ENCODE data around the gene ZNF823. TPM values are rescaled to one million over a fixed set of nuclear protein-coding genes. Genes with fewer than 3 reads are reported as not detected.

Gene ZNF823
- total and polyA plus RNA-seq, 9 of the 15 experiments (the other 6 are each of a cell fraction or from before 2014, with no cell fraction given) = 4.0 to 13.4 (median 6.1) TPM

- TF ChIP-seq PBX2 (CRISPR knock-in tag; IDR thresholded peaks at IDR 0.05; ENCODE audit: low read depth) (no peak), PBX2 (tag; conservative IDR thresholded peaks at IDR 0.05; ENCODE audit: low read depth) (no peak), TAF1 (IDR thresholded peaks at IDR 0.05; ENCODE audit: control insufficient read depth, extremely low read depth, insufficient read depth, low read length, severe bottlenecking) (no peak), PURB (CRISPR knock-in tag; IDR thresholded peaks at IDR 0.05; ENCODE audit: low read depth) (no peak), NFE2 (IDR thresholded peaks at IDR 0.05; ENCODE audit: low read depth) (no peak), ZC3H4 (CRISPR knock-in tag; IDR thresholded peaks at IDR 0.05; ENCODE audit: borderline replicate concordance) (no peak), TCF3 (CRISPR knock-in tag; IDR thresholded peaks at IDR 0.05) (no peak)
Observed at GRCh38 chr19:11697284-11697855, 41.4 kb downstream of the ZNF823 start (continued).

Data from K562 (cell line).